A673 (cell line): ENCODE measurements around the gene KRTAP4-8. TPM values are rescaled to one million over a fixed set of nuclear protein-coding genes. Genes with fewer than 3 reads are reported as not detected.
"Not testable (repeated sequence)": the region's sequence is repeated elsewhere in the genome, so short reads cannot be mapped to it uniquely, and the experiment has no call there.

Experiments used
- BruUV-seq: library from RNA; stranded (reverse); fragments of 400-500 nt; replicated peaks from 2 replicates; lab custom pipeline; 2021; lab: Mats Ljungman, UMichigan
- CTCF ChIA-PET: fragments of 300-600 bp; sonication (Branson Sonifier 250); formaldehyde crosslinking; loops from one replicate; lab custom pipeline; 2022; ENCODE audit warnings: antibody characterized with exemption; lab: Charles Lee
- POLR2A ChIA-PET: fragments of 300-600 bp; sonication (Branson Sonifier 250); formaldehyde crosslinking; loops from one replicate; lab custom pipeline; 2022; ENCODE audit warnings: antibody characterized with exemption; ENCODE audit not compliant: low non-redundant PET; lab: Charles Lee
- DNase-seq: peaks from one replicate; pipeline ENCODE4 v3.0.0-alpha.2; 2015; ENCODE audit warnings: low spot score
- H3K27ac ChIP-seq: fragments of 200-600 bp; sonication (generic); 2 replicates; pipeline ENCODE4 v1.5.1; 2016; ENCODE audit warnings: mixed run types, low read depth, mild to moderate bottlenecking, mixed read lengths, antibody characterized with exemption, low read length; ENCODE audit not compliant: poor library complexity, severe bottlenecking
- H3K27me3 ChIP-seq: fragments of 200-600 bp; sonication (generic); replicated peaks from 2 replicates; pipeline ENCODE4 v1.6.1; 2017; ENCODE audit warnings: mixed run types, low read depth, mild to moderate bottlenecking, mixed read lengths, antibody characterized with exemption, low read length; ENCODE audit not compliant: insufficient read depth, poor library complexity
- H3K36me3 ChIP-seq: fragments of 200-600 bp; sonication (generic); 2 replicates; pipeline ENCODE4 v1.6.1; 2016; ENCODE audit warnings: mixed run types, mild to moderate bottlenecking, mixed read lengths, antibody characterized with exemption, low read length; ENCODE audit not compliant: insufficient read depth, poor library complexity, severe bottlenecking
- H3K4me1 ChIP-seq: fragments of 200-600 bp; sonication (generic); 2 replicates; pipeline ENCODE4 v1.6.1; 2017; ENCODE audit warnings: mixed run types, mild to moderate bottlenecking, mixed read lengths, antibody characterized with exemption, low read length; ENCODE audit not compliant: insufficient read depth, poor library complexity, severe bottlenecking
- H3K4me3 ChIP-seq: fragments of 200-600 bp; sonication (generic); 2 replicates; pipeline ENCODE4 v1.5.1; 2016; ENCODE audit warnings: low read depth, mixed run types, mild to moderate bottlenecking, mixed read lengths, low read length; ENCODE audit not compliant: poor library complexity, severe bottlenecking
- H3K9me3 ChIP-seq: fragments of 200-600 bp; sonication (generic); 2 replicates; pipeline ENCODE4 v1.6.1; 2016; ENCODE audit warnings: mixed run types, low read depth, mild to moderate bottlenecking, mixed read lengths, antibody characterized with exemption, low read length; ENCODE audit not compliant: poor library complexity, severe bottlenecking
- CTCF ChIP-seq: fragments of 300-800, 200-600 bp; sonication (generic); conservative IDR thresholded peaks from 2 replicates; pipeline ENCODE4 v1.5.1; 2017; ENCODE audit warnings: low read depth, mild to moderate bottlenecking, antibody characterized with exemption, low read length, moderate library complexity, mixed read lengths
- EZH2 ChIP-seq: fragments of 200-600 bp; sonication (generic); IDR thresholded peaks from 2 replicates; pipeline ENCODE4 v1.6.1; 2017; ENCODE audit warnings: borderline replicate concordance, low read depth, mild to moderate bottlenecking, mixed read lengths, antibody characterized with exemption, low read length; ENCODE audit not compliant: poor library complexity, severe bottlenecking
- intact Hi-C: fragments of 100-400 bp; cut with micrococcal nuclease; formaldehyde crosslinking; loops from one replicate; pipeline ENCODE4 v1.10.0; 2022; ENCODE audit not compliant: unreplicated experiment
- total RNA-seq: library from RNA; stranded (reverse); gene quantifications from 2 replicates; pipeline ENCODE4 v1.2.3, GENCODE V29; 2021

The KRTAP4-8 gene
- total RNA-seq, 1 experiment from 2014 or later: not detected

GRCh38 chr17:41101586-41102259 is 3.8 kb upstream of the KRTAP4-8 start, which contains the start of gene KRTAP4-16:
KRTAP4-16 (minus strand) TSS chr17:41102209; CDS start chr17:41102209, 0 bp downstream.
- no peaks in the 10 kb centered on the region for H3K4me1 ChIP-seq
- H3K4me3 ChIP-seq: no peak within 1 kb of the TSS
- no peak for TF ChIP-seq EZH2
- TF ChIP-seq CTCF: no peak
- no peak for DNase-seq
- H3K27me3 ChIP-seq: no peaks in the 10 kb centered on the region
- no peaks in the 10 kb centered on the region for H3K36me3 ChIP-seq
- H3K27ac ChIP-seq: no peak within 1 kb of the TSS
- intact Hi-C loops: no loop called here
- H3K9me3 ChIP-seq: no peaks in the 10 kb centered on the region
- CTCF ChIA-PET: no interaction called here
- POLR2A ChIA-PET: no interaction called here
- BruUV-seq: no TSS peak

- H3K27ac ChIP-seq, H3K27me3 ChIP-seq, intact Hi-C loops, POLR2A ChIA-PET, H3K4me3 ChIP-seq, DNase-seq, CTCF ChIA-PET, H3K4me1 ChIP-seq, H3K9me3 ChIP-seq, BruUV-seq, H3K36me3 ChIP-seq: not testable (repeated sequence)
Measured at GRCh38 chr17:41099682-41100480, 1.9 kb upstream of the KRTAP4-8 start.

GRCh38 chr17:41098481-41098880 is 539 bp upstream of the KRTAP4-8 start:
- CTCF ChIA-PET: no interaction called here
- no peak overlapping the region for H3K27ac ChIP-seq
- intact Hi-C loops: no loop called here
- H3K36me3 ChIP-seq: no peaks in the 10 kb centered on the region
- H3K4me1 ChIP-seq: no peaks in the 10 kb centered on the region
- H3K4me3 ChIP-seq: no peak overlapping the region
- H3K27me3 ChIP-seq: no peaks in the 10 kb centered on the region
- no TSS peak for BruUV-seq
- POLR2A ChIA-PET: no interaction called here
- TF ChIP-seq EZH2: no peak
- TF ChIP-seq CTCF: no peak
- DNase-seq: no peak
- H3K9me3 ChIP-seq: no peaks in the 10 kb centered on the region
